GM21381 (cell line): Measurements from ENCODE around the gene ZBTB47.

Source experiments
- ATAC-seq: cut with Tn5 transposase; IDR thresholded peaks from one replicate; pipeline ENCODE4 v1.9.1; 2021; ENCODE audit warnings: mild to moderate bottlenecking, moderate library complexity; ENCODE audit not compliant: unreplicated experiment

ZBTB47 gene

DNA sequence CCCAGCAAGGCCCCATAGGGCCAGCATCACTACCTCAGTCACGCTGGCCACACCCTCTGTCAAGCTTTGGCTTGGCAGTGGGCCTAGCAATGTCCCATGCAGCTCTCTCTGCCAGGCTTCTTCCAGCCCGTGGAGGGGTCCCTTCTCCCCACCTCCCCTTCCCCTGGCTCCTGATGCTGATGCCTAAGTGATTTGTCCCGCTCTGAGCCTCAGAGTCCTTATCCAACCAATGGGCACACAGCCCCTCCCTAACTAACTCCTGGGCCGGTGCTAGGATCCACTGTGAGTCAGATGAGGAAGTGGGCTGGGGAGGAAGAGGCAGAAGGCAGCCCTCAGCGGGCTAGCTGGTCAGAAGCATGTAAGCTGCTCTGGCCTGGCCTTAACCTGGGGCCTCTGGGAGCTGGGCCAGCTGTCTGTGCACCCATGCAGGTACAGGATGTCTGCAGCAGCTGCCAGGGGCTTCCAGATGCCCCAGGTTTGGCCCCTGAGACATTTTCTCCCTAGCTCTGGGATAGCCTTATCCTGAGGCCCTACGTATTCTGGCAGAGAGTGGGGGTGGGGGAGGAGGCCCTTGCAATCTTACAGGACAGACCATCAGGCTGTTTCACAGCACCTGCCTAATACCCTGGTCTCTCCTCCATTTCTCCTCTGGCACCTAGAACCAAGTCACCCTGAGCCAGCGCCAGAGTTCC is 740 bp upstream of the ZBTB47 start:
- peak; percentile 63 for ATAC-seq

- no peak for ATAC-seq
These were observed 266 bp upstream of the ZBTB47 start for GRCh38 chr3:42653303-42653559.

GRCh38 chr3:42654331-42655201 is 1.1 kb downstream of the ZBTB47 start:
- ATAC-seq, result no peak

GRCh38 chr3:42655331-42655888 is 1.9 kb downstream of the ZBTB47 start:
- no peak for ATAC-seq

DNA sequence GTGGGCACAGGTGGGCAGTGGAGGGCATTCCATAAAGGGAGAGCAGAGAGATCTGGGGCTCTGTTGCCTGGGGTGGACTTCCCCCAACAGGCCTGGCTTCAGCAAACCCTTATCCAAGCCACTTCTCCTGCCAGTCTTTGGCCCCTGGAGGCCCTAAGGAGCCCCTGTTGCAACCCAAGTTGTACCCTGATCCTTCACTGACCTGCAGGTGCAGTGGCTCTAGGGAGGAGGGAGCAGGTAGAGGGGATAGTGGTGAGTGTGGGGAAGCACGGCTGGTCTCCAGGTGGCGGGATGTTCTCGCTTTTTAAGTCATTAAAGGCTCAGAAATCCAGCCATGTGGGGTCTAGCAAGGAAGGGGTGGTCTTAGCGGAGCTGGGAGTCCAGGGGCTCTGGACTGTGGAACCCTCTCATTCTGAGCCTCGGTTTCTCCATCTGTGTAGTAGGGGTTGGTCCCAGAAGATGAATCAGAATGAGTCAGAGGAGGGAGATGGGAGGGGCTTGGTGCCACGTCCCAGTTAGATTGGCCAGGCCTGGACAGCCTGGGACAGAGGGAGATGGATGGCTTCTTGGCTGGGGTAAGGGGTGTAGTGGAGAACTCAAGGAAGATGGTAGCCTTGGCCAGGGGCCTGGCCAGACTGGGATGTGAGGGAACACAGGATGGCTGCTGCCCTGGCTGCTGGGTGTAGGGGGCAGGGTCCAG is 2.6 kb downstream of the ZBTB47 start:
- no peak for ATAC-seq

DNA sequence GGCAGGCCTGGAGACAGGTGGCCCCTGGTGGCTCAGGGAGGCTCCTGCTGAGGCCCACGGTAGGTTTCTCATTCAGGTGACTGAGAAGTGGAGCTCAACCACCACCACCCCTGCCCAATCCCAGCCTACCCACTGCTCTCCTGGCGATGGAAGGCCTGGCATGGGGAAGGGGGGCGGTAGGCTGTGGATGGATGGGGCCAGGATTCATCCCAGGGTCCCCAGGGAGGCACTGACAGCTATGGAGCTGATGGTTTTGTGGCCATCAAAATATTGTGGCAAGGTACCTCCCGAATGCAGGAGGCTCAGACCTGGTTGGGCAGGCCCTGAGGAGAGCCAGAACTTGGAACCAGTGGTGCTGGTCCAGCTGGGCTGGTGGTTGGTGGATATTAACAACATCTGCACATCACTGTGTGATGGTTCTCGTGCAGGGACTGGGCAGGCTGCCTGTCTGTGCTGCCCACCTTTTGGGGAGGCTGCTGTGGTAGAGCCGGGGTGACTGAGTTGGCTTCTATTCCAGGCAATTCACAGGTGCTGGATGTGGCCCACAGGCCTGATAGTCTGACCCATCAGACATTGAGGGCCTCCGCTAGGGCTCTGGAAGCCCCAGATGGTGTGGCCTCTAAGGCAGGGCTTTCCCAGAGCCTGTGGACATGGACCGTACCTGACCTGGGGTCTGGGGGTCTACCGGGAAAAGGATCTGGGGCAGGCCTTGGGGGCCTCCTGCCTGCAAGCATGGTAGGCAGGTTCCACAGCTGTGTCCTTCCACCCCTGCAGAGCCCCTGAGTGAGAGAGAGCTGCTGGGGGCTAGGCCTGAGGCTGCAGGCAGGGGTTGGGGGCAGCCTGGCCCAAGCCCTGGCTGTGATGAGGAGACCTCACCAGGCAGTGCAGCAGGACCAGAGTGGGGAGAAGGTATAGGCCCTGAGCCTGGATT is 3.4 kb downstream of the ZBTB47 start:
- ATAC-seq, result no peak

DNA sequence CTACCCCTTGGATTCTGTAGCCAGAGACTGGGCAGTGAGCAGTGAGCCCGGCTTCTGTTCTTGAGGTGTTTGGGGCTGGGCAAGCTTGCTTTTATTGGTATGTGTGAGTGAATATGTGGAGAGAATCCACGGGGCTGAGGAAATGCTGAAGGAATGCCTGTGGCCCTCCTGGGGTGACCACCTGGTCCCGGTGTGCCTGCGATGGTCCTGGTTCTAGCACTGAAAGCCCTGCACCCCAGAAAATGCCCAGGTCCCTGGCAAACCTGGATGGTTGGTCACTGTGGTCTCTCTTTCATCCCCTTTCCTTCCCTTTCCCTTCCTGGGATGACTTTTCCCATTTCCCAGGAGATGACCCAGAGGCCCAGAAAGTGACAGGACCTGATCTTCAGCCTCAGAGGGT is 4.2 kb downstream of the ZBTB47 start:
- ATAC-seq, result no peak

DNA sequence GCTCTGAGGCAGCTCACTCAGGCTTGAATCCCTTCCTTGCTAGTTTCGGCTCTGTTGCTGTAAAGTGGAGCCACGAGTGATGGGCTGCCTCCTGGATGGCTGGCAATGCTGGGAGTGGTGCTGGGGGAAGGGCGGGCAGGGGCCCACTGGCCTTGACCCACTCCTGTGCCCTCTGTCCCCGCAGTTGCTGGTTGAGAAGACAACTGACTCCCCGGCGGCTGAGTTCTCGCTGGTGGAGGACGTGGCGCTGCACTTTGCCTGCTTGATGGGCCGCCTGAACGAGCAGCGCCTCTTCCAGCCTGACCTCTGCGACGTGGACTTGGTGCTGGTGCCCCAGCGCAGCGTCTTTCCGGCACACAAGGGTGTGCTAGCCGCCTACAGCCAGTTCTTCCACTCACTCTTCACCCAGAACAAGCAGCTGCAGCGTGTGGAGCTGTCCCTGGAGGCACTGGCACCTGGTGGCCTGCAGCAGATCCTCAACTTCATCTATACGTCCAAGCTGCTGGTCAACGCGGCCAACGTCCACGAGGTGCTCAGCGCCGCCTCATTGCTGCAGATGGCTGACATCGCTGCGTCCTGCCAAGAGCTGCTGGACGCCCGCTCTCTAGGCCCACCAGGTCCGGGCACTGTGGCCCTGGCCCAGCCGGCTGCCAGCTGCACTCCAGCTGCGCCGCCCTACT is 4.7 kb downstream of the ZBTB47 start:
- ATAC-seq, result no peak

- ATAC-seq, result no peak
These were observed 5.4 kb downstream of the ZBTB47 start for GRCh38 chr3:42658771-42659390.

DNA sequence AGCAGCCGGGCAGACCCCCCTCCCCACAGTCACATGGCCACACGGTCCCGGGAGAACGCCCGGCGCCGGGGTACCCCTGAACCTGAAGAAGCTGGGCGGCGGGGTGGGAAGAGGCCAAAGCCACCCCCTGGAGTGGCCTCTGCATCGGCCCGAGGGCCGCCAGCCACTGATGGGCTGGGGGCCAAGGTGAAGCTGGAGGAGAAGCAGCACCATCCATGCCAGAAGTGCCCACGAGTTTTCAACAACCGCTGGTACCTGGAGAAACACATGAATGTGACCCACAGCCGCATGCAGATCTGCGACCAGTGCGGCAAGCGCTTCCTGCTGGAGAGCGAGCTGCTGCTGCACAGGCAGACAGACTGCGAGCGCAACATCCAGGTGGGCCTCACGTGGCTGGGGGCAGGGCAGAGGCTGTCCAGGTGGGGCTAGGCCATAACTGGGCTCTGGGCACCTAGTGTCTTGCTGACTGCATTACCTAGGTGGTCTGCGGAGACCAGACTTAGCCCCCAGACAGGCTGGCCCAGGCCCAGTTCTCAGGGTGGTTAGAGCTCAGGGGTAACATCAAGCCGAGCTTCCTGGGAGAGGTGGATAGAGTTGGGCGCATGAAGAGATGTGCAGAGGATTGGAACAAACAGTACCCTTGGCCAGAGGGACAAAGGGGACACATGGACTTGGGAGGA is 6.1 kb downstream of the ZBTB47 start:
- no peak for ATAC-seq

DNA sequence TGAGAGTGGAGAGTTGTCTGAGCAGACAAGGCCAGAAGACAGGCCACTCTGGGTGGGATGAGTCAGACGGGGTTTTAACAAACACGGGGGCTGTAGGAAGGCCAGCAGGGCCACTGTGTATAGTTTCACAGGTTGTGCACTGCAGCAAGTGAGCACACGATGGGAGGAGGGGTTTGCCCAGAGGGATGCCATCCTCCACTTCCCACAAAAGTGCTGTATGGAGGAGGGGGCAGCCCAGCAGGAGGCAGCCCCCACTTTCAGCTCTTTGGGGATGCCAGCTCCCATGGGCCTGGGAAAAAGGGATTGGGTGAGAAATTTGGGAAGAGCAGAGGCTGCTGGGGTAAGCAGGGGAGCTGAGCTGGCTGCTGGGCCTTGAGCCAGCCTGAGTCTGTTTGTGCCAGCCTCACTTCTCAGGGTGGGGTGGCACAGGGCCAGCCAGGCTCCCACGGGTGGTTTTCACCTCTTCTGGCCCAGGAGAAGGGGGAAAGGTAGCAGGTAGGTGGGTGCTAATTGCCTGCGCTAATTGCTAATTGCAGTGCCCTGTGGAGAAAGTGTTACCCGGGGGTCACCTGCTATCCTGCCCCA is 6.7 kb downstream of the ZBTB47 start:
- no peak for ATAC-seq

GRCh38 chr3:42660898-42661297 is 7.4 kb downstream of the ZBTB47 start:
- no peak for ATAC-seq

GRCh38 chr3:42661593-42662022 is 8.1 kb downstream of the ZBTB47 start:
- ATAC-seq, result no peak

GRCh38 chr3:42662037-42662812 is 8.7 kb downstream of the ZBTB47 start:
- no peak for ATAC-seq

- ATAC-seq, result no peak
These were observed 9.5 kb downstream of the ZBTB47 start for GRCh38 chr3:42662813-42663535.

GRCh38 chr3:42663581-42664437 is 10.3 kb downstream of the ZBTB47 start:
- no peak for ATAC-seq
